Measurements from ENCODE around the gene TENM4. TPM values are rescaled to one million over a fixed set of nuclear protein-coding genes. Genes with fewer than 3 reads are reported as not detected.
A peak's percentile ranks its signal among the peaks of the same experiment; 100 is the strongest.

TENM4 gene
- total RNA-seq, 2 donors from 2014 or later = 2.6 to 6.8 TPM

- no peaks in the 10 kb centered on the region for H3K4me1 ChIP-seq (replicated peaks)
Measured at GRCh38 chr11:79033833-79034232, 407.0 kb downstream of the TENM4 start.

GRCh38 chr11:79030448-79030847 is 410.4 kb downstream of the TENM4 start:
- DNase-seq (ENCODE audit: low spot score) = peak; percentile 5
- no peaks in the 10 kb centered on the region for H3K9me3 ChIP-seq
- no peaks in the 10 kb centered on the region for H3K27me3 ChIP-seq (replicated peaks; ENCODE audit: insufficient read depth)
- no peaks in the 10 kb centered on the region for H3K4me1 ChIP-seq (replicated peaks)
- WGBS = 11% methylated on average over 9 of the region's 9 CpGs
- no peaks in the 10 kb centered on the region for H3K36me3 ChIP-seq
- intact Hi-C loops (cut with DNase I) = no loop called here
- no peak overlapping the region for H3K4me3 ChIP-seq
- H3K27ac ChIP-seq = no peak overlapping the region
- TF ChIP-seq POLR2AphosphoS5 (IDR thresholded peaks at IDR 0.05) = no peak
- no peak for TF ChIP-seq CTCF (IDR thresholded peaks at IDR 0.05)
- no peak for TF ChIP-seq POLR2A (IDR thresholded peaks at IDR 0.05)

More at GRCh38 chr11:79033833-79034232, 407.0 kb downstream of the TENM4 start:
- Histone ChIP-seq H3K9me3 (no peaks in the 10 kb centered on the region), H3K36me3 (no peaks in the 10 kb centered on the region), H3K4me3 (no peak overlapping the region), H3K27me3 (replicated peaks; ENCODE audit: insufficient read depth) (no peaks in the 10 kb centered on the region), H3K27ac (no peak overlapping the region)
- intact Hi-C loops (cut with DNase I) = no loop called here
- TF ChIP-seq POLR2AphosphoS5 (IDR thresholded peaks at IDR 0.05) (no peak), CTCF (IDR thresholded peaks at IDR 0.05) (no peak)
- WGBS = 92% methylated on average over 4 of the region's 4 CpGs
- DNase-seq (ENCODE audit: low spot score) = no peak

- Histone ChIP-seq H3K4me3 (no peak overlapping the region), H3K27me3 (replicated peaks; ENCODE audit: insufficient read depth) (no peaks in the 10 kb centered on the region), H3K27ac (no peak overlapping the region), H3K4me1 (replicated peaks) (no peaks in the 10 kb centered on the region), H3K9me3 (no peaks in the 10 kb centered on the region), H3K36me3 (no peaks in the 10 kb centered on the region)
- DNase-seq (ENCODE audit: low spot score) = no peak
- intact Hi-C loops (cut with DNase I) = no loop called here
- WGBS = 93% methylated on average over 1 of the region's 1 CpG
- TF ChIP-seq POLR2AphosphoS5 (IDR thresholded peaks at IDR 0.05) = no peak
- TF ChIP-seq POLR2A (IDR thresholded peaks at IDR 0.05) = no peak
- no peak for TF ChIP-seq CTCF (IDR thresholded peaks at IDR 0.05)
Measured at GRCh38 chr11:79028225-79028624, 412.6 kb downstream of the TENM4 start.

GRCh38 chr11:79026803-79027445 is 413.9 kb downstream of the TENM4 start:
- Histone ChIP-seq H3K27ac (no peak overlapping the region), H3K4me1 (replicated peaks) (no peaks in the 10 kb centered on the region), H3K4me3 (no peak overlapping the region), H3K27me3 (replicated peaks; ENCODE audit: insufficient read depth) (no peaks in the 10 kb centered on the region), H3K36me3 (no peaks in the 10 kb centered on the region), H3K9me3 (no peaks in the 10 kb centered on the region)
- intact Hi-C loops (cut with DNase I) = no loop called here
- TF ChIP-seq POLR2A (IDR thresholded peaks at IDR 0.05) = no peak
- TF ChIP-seq POLR2AphosphoS5 (IDR thresholded peaks at IDR 0.05) = no peak
- no peak for TF ChIP-seq CTCF (IDR thresholded peaks at IDR 0.05)
- WGBS = 53% methylated on average over 3 of the region's 3 CpGs
- no peak for DNase-seq (ENCODE audit: low spot score)

- Histone ChIP-seq H3K9me3 (no peaks in the 10 kb centered on the region), H3K4me3 (no peak overlapping the region), H3K27ac (no peak overlapping the region), H3K27me3 (replicated peaks; ENCODE audit: insufficient read depth) (no peaks in the 10 kb centered on the region), H3K36me3 (no peaks in the 10 kb centered on the region), H3K4me1 (replicated peaks) (no peaks in the 10 kb centered on the region)
- intact Hi-C loops (cut with DNase I) = no loop called here
- TF ChIP-seq POLR2AphosphoS5 (IDR thresholded peaks at IDR 0.05) (no peak), CTCF (IDR thresholded peaks at IDR 0.05) (no peak)
- DNase-seq (ENCODE audit: low spot score) = no peak
- WGBS = 50% methylated on average over 5 of the region's 5 CpGs
Measured at GRCh38 chr11:79025622-79026021, 415.2 kb downstream of the TENM4 start.
